Measurements from ENCODE around the gene EHBP1.

- TF ChIP-seq CTCF (IDR thresholded peaks at IDR 0.05; ENCODE audit: low read depth, low read length, poor library complexity, severe bottlenecking) = no peak
- no peak for TF ChIP-seq EZH2phosphoT487 (IDR thresholded peaks at IDR 0.05; ENCODE audit: borderline replicate concordance, low read length)
These were observed 346.4 kb downstream of the EHBP1 start for GRCh38 chr2:63051795-63052333.
